OCI-LY7 (cell line): Measurements from ENCODE around the gene KRT6A.

Source experiments
- CTCF ChIP-seq: fragments of 200-600 bp; sonication (generic); conservative IDR thresholded peaks from 2 replicates; pipeline ENCODE4 v1.5.1; 2014; ENCODE audit warnings: mild to moderate bottlenecking, antibody characterized with exemption, low read length, moderate library complexity, mixed read lengths
- EZH2phosphoT487 ChIP-seq: fragments of 200-600 bp; sonication (generic); IDR thresholded peaks from 2 replicates; pipeline ENCODE4 v1.6.1; 2018; ENCODE audit warnings: low read depth, borderline replicate concordance, mild to moderate bottlenecking, mixed run types, antibody characterized with exemption, low read length, moderate library complexity, mixed read lengths

- TF ChIP-seq CTCF (no peak), EZH2phosphoT487 (no peak)
Observed at GRCh38 chr12:52494100-52494499, 1.0 kb upstream of the KRT6A start.
